Retina (tissue), 1 donor: ENCODE data around the gene HMCN1.

ENCODE experiments used
- DNase-seq: peaks from one replicate; pipeline ENCODE4 v3.0.0-alpha.2; 2016

HMCN1 gene

DNA sequence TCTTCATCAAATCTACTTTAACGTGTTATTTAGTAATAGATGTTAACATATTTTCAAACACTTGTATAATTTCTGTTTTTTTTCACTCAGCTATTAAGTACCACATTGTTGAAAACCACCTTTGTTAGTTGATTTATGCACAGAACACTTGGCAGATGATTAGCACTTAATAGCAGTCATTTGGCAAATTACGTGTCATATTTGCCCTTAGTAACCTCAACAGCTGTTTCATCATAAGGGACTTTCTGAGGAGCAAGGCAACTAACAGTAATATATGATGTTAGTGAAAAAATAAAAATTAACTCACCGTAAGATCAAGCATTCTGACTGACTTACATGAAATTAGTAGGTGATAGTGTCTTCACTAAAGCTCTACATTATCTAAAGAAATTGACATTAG lies 186.4 kb downstream of the HMCN1 start:
- no peak for DNase-seq

GRCh38 chr1:185921636-185922035 lies 187.4 kb downstream of the HMCN1 start:
- DNase-seq = no peak

DNA sequence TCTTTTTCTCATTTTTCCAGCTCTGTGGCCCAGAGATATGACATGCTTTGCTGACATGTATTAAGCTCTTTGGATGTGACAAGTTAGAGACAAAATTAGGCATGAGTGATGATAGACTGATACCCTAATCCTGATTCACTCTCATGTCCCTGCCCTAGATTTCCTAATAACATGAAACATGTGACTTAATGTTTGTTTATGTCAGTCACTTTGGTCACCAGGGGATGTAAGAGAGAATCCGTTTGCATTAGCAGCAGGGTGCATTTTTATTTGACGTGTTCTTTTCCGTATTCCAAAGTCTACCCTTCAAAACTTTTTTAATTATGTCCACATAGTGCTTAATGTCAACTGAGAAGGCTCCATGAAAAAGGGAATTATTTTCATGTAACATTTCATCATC lies 192.4 kb downstream of the HMCN1 start:
- peak; percentile 28 for DNase-seq

DNA sequence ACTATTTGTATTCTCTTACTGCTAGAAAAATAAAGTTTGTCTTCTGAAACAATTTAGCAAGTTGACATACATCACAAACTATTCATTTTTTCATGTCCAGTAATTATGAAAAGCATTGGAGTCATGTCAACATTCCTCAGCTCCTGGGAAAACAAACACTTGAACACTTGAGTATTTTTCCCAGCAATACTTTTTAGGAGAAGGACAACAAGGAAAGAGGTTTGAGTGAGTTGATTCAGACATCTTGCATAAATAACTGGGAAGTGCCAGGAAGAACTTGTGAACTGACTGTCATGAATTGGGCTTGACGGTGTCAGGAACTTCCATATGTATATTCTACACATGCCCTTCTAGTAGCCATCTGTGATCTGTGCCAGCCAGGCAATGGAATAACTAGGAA lies 195.6 kb downstream of the HMCN1 start:
- no peak for DNase-seq

- no peak for DNase-seq
Measured at GRCh38 chr1:185931438-185931837, 197.2 kb downstream of the HMCN1 start.

GRCh38 chr1:185933580-185933979 lies 199.4 kb downstream of the HMCN1 start:
- DNase-seq = no peak

- no peak for DNase-seq
Measured at GRCh38 chr1:185934476-185935189, 200.4 kb downstream of the HMCN1 start.

DNA sequence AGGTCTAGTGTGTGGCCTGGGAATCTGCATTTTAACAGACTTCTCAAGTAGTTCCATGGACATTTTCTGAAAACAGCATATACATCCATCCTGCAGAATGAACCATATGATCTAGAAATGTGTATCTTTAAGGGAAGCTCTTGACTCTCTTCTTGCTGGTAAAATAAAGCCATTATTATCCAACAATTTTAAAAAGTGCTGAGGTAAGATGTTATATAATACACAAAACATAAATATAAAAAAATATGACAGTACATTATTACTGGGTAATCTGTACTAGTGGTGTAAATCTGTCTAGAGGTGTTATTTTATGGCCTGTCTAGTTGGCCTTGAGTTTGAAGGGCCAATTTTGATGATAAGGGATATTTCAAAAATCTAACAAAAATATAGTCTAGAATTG lies 201.2 kb downstream of the HMCN1 start:
- DNase-seq = no peak

- DNase-seq = no peak
Measured at GRCh38 chr1:185936641-185937040, 202.4 kb downstream of the HMCN1 start.

DNA sequence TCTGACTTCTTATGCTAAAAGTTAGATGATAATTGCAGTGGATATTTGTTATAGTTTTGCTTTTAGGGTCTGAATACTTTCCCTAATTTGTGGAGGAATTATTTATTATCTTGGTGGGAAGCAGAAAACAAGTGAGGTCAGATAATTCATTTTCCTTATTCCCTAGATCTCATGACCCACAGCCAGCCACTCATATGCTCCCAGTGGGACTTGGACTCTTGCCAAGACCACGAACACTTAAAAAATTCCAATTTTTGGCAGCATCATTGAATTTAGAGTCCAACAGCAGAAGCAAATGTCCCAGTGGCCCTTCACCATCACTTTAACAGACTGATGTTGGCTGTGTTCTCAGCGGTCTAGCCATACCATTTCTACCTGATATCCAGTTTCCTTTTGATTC lies 204.2 kb downstream of the HMCN1 start:
- DNase-seq = no peak

DNA sequence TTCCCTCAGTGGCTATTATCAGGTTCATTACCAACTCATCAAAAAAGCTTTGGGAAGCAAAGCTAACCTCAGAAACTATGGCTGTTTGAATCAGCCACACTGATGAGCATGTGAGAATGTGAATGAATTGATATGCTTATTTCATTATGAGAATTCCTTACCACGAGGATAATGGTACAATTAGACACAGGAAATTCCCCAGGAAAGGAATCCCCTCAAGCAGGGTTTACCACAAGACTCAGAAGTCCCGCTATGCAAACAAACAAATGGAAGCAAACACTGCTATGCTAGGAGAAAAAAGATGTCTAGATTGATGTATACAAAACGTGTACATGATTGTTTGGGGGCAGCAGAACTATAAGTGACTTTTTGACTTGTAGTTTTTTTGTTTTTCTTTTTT lies 205.0 kb downstream of the HMCN1 start:
- no peak for DNase-seq

DNA sequence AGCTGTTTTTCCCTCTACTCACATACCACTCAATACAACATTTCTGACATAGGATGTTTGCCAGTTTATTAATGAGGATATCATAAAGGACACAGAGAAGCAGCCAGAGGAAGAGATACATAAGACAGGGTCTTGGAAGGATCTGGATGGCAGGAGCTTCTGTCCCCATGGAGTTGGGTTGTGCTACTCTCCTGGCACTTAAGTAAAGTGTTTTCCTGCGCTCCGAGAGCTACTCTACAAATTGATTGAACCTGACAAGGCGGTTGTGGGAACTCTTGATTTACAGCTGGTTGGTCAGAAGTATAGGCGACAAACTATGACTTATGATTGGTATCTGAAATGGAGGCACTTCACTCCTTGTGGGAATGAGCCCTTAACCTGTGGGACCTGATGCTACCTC lies 208.8 kb downstream of the HMCN1 start:
- peak; percentile 51 for DNase-seq

DNA sequence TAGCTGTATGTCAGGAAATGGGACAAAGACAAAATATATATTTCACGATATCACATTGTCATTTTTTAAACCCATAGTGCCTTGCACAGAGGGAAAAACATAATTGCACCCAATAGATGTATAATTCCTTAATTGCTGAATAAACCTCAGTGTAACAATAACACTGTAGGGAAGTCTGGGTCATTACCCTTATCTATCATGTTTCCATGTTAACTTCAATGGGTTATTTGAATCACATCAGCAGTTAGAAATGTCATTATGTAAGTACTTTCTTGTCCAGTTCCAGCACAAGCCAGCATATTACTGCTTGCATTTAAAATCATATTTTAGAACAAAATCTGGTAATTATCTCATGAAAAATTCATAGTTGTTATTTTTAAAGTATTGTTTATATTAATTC lies 222.7 kb downstream of the HMCN1 start:
- no peak for DNase-seq

- DNase-seq = no peak
Measured at GRCh38 chr1:185957441-185958363, 223.5 kb downstream of the HMCN1 start.

DNA sequence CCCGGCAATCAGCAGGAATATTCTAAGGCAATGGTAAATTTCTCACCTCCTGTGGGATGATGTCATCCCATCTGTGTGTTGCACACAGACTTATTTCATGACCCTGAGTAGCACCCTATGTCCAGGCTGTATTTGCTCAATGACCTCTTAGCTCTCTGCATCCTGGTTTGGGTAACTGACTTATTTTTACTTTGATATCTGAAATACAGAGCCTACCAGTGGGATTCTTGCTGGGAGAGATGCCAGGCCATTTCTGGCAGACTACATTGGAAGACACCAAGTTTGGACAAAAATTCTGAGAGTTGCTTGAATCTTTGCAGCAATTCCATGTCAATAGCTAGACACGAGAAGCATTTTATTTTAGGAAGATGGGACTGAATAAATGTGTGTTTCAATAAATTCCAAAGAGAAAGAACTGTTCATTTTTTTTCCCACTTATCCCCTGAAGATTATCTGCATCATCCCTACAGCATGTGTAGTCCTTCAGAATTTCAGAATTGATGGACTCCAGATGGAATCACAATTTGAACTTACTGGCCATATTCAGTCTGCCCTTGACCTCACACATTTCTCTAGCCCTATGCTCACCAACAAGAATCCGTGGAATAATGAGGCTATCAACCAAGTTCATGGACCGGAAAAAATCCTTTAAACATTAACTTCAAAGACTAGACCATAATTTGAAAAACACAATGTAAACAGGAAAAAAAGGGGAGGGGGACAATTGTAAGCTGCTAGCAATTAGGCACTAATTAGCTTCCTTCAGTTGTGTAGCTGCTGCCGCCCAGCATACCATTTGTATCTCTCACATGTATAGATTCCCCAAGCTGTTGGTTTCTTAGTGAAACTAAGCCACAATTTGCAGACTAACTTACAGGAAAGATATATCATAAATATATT lies 226.5 kb downstream of the HMCN1 start:
- peak; percentile 54 for DNase-seq

DNA sequence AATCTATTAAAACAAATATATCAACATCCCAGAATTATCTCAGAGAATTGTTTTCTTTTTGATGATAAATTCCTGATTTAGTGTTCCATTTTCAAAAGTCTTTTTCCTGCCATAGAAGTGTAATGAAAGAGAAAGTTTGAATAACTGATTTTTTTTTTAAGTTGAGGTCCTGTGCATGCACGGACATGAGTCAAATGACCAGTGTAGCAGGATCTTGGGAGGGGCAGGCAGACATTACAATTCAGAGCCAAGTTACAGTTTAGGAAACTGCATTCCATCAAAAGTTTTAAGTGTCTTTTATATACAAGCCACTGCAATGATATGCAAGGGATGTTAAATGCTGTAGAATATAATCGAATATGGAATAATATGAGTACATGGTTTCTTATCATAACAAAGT lies 227.5 kb downstream of the HMCN1 start:
- DNase-seq = no peak

DNA sequence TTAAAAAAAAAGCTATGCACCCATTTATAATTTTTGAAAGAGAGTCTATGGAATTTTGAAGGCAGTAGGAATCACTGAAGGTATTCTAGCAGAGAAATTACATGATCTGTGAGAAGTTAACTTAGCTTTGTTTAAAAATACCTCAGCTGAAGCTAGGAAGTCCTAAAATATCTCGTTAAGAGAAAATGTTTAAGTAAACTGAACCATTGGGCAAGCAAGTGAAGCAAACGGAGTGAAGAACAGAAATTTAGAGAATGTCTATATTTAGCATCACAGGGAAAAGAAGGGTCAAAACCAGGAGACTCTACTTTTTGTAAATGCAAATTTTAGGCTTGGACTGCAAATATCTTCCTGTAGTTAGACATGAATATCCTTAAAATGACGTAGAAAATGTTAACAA lies 230.8 kb downstream of the HMCN1 start:
- DNase-seq = no peak

GRCh38 chr1:185965870-185966269 lies 231.7 kb downstream of the HMCN1 start:
- no peak for DNase-seq

DNA sequence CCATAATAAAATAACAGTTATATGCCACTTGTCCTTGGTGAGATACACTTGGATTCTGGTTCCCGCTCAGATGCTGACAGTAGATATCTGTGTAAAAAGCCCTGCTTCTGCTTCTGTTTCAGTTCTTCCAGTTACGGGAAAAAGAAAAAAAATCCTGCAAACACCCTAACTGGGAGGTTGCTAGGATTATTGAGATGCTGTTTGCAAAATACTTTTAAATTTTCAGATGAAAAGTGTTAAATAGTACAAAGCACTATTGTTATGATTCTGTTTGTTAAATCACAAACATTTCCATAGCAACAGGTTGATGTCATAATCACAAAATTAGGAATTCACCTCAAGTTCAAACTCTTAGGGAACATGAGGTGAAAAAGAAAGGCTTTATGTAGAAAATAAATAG lies 232.3 kb downstream of the HMCN1 start:
- DNase-seq = no peak

GRCh38 chr1:185969028-185969427 lies 234.8 kb downstream of the HMCN1 start:
- no peak for DNase-seq

- no peak for DNase-seq
Measured at GRCh38 chr1:185969524-185969991, 235.4 kb downstream of the HMCN1 start.

DNA sequence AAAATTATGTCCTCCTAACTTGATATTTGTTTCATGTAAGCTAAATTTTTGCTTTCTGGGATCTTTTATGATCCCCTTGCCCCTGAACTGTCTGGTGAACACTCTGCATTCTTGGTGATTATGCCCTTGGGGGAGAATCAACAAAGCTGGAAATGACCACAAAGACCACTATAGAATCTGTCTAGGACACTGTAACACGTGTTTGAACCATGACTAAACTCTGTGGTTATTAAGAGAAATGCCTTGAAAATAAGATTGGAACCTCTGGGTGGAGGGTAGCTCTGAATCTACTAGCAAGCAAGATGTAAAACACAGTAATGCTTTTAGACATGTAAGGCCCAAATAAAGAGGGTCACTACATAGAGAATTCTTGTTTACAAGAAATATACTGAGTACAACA lies 237.5 kb downstream of the HMCN1 start:
- DNase-seq = no peak
